Measurements from ENCODE around the gene TPTE. TPM values are rescaled to one million over a fixed set of nuclear protein-coding genes. Genes with fewer than 3 reads are reported as not detected.
"Not testable (repeated sequence)": the region's sequence is repeated elsewhere in the genome, so short reads cannot be mapped to it uniquely, and the experiment has no call there.

Gene TPTE
- total RNA-seq, 1 experiment from 2014 or later, result not detected

- no peak for DNase-seq (ENCODE audit: low read depth, low spot score)
- in situ Hi-C loops (cut with HindIII; ENCODE audit: low pct_unique_long_range_greater_than_20kb, low sequenced_read_pairs), result no loop called here
- no peaks in the 10 kb centered on the region for H3K27me3 ChIP-seq (ENCODE audit: control insufficient read depth, insufficient read depth, low read length)
- H3K36me3 ChIP-seq (ENCODE audit: control insufficient read depth, insufficient read depth, low read length), result no peaks in the 10 kb centered on the region
- ChIA-PET POLR2A (no interaction called here), CTCF (no interaction called here)
- no peak overlapping the region for H3K27ac ChIP-seq (ENCODE audit: low read length)
- ATAC-seq, result no peak
- no peak for TF ChIP-seq REST (IDR thresholded peaks at IDR 0.05; ENCODE audit: insufficient read depth in 1 of 2, low read depth in 2 of 2, low read length in 1 of 2)
- TF ChIP-seq SIN3A (IDR thresholded peaks at IDR 0.05; ENCODE audit: borderline replicate concordance, insufficient read depth, low read depth, low read length), result no peak
- TF ChIP-seq TCF7L2 (IDR thresholded peaks at IDR 0.05; ENCODE audit: low read depth, low read length), result no peak
- no peak for TF ChIP-seq POLR2AphosphoS5 (IDR thresholded peaks at IDR 0.05; ENCODE audit: low read depth, low read length)
- TF ChIP-seq CTCF (IDR thresholded peaks at IDR 0.05), result no peak
- no peaks in the 10 kb centered on the region for H3K4me1 ChIP-seq (ENCODE audit: control insufficient read depth, insufficient read depth, low read length)
- no peaks in the 10 kb centered on the region for H3K9me3 ChIP-seq (ENCODE audit: control insufficient read depth, insufficient read depth, low read depth, low read length)
- no peak overlapping the region for H3K4me3 ChIP-seq (ENCODE audit: low read depth in 2 of 2, low read length in 2 of 2)
- intact Hi-C loops (cut with micrococcal nuclease; ENCODE audit: unreplicated experiment), result no loop called here
- no TSS peak for BruUV-seq (replicated peaks)
Observed at GRCh38 chr21:10511116-10511515, 10.3 kb upstream of the TPTE start.

GRCh38 chr21:10516889-10517288 lies 4.5 kb upstream of the TPTE start:
- DNase-seq (ENCODE audit: low read depth, low spot score); in situ Hi-C loops (cut with HindIII; ENCODE audit: low pct_unique_long_range_greater_than_20kb, low sequenced_read_pairs); H3K9me3 ChIP-seq (ENCODE audit: control insufficient read depth, insufficient read depth, low read depth, low read length); intact Hi-C loops (cut with micrococcal nuclease; ENCODE audit: unreplicated experiment); H3K27ac ChIP-seq (ENCODE audit: low read length); POLR2A ChIA-PET; CTCF ChIA-PET; BruUV-seq (replicated peaks); ATAC-seq; H3K36me3 ChIP-seq (ENCODE audit: control insufficient read depth, insufficient read depth, low read length); H3K4me1 ChIP-seq (ENCODE audit: control insufficient read depth, insufficient read depth, low read length); H3K4me3 ChIP-seq (ENCODE audit: low read depth in 2 of 2, low read length in 2 of 2); H3K27me3 ChIP-seq (ENCODE audit: control insufficient read depth, insufficient read depth, low read length): not testable (repeated sequence)

GRCh38 chr21:10517904-10518303 lies 3.5 kb upstream of the TPTE start:
- H3K4me3 ChIP-seq (ENCODE audit: low read depth in 2 of 2, low read length in 2 of 2); DNase-seq (ENCODE audit: low read depth, low spot score); POLR2A ChIA-PET; H3K27me3 ChIP-seq (ENCODE audit: control insufficient read depth, insufficient read depth, low read length); intact Hi-C loops (cut with micrococcal nuclease; ENCODE audit: unreplicated experiment); H3K9me3 ChIP-seq (ENCODE audit: control insufficient read depth, insufficient read depth, low read depth, low read length); in situ Hi-C loops (cut with HindIII; ENCODE audit: low pct_unique_long_range_greater_than_20kb, low sequenced_read_pairs); ATAC-seq; H3K27ac ChIP-seq (ENCODE audit: low read length); H3K36me3 ChIP-seq (ENCODE audit: control insufficient read depth, insufficient read depth, low read length); H3K4me1 ChIP-seq (ENCODE audit: control insufficient read depth, insufficient read depth, low read length); CTCF ChIA-PET; BruUV-seq (replicated peaks): not testable (repeated sequence)

GRCh38 chr21:10521835-10522500 lies 585 bp downstream of the TPTE start:
- in situ Hi-C loops (cut with HindIII; ENCODE audit: low pct_unique_long_range_greater_than_20kb, low sequenced_read_pairs); BruUV-seq (replicated peaks); CTCF ChIA-PET: not testable (repeated sequence)

More at GRCh38 chr21:10521835-10522500, 585 bp downstream of the TPTE start:
- H3K4me1 ChIP-seq (ENCODE audit: control insufficient read depth, insufficient read depth, low read length); H3K27ac ChIP-seq (ENCODE audit: low read length); H3K9me3 ChIP-seq (ENCODE audit: control insufficient read depth, insufficient read depth, low read depth, low read length); H3K27me3 ChIP-seq (ENCODE audit: control insufficient read depth, insufficient read depth, low read length); ATAC-seq; intact Hi-C loops (cut with micrococcal nuclease; ENCODE audit: unreplicated experiment); POLR2A ChIA-PET; H3K4me3 ChIP-seq (ENCODE audit: low read depth in 2 of 2, low read length in 2 of 2); DNase-seq (ENCODE audit: low read depth, low spot score); H3K36me3 ChIP-seq (ENCODE audit: control insufficient read depth, insufficient read depth, low read length): not testable (repeated sequence)

Data from Panc1 (cell line).